Karpas-422 (cell line): ENCODE measurements around the gene LY86. TPM values are rescaled to one million over a fixed set of nuclear protein-coding genes. Genes with fewer than 3 reads are reported as not detected.

Experiments used
- DNase-seq: peaks from one replicate; pipeline ENCODE4 v3.0.0-alpha.2; 2015
- H2AFZ ChIP-seq: fragments of 200-600 bp; sonication (generic); 2 replicates; pipeline ENCODE4 v1.6.1; 2014; ENCODE audit warnings: antibody characterized with exemption, low read length, mixed read lengths
- H3K27ac ChIP-seq: fragments of 200-600 bp; sonication (generic); 2 replicates; pipeline ENCODE4 v1.5.1; 2014; ENCODE audit warnings: mild to moderate bottlenecking, low read length, moderate library complexity
- H3K27me3 ChIP-seq: fragments of 200-600 bp; sonication (generic); 2 replicates; pipeline ENCODE4 v1.6.1; 2014; ENCODE audit warnings: low read length, mixed read lengths
- H3K36me3 ChIP-seq: fragments of 200-600 bp; sonication (generic); 2 replicates; pipeline ENCODE4 v1.6.1; 2014; ENCODE audit warnings: low read length, mixed read lengths; ENCODE audit not compliant: insufficient read depth
- H3K4me1 ChIP-seq: fragments of 200-600 bp; sonication (generic); 2 replicates; pipeline ENCODE4 v1.6.1; 2014; ENCODE audit warnings: mild to moderate bottlenecking, low read length, mixed read lengths
- H3K4me2 ChIP-seq: fragments of 200-600 bp; sonication (generic); 2 replicates; pipeline ENCODE4 v1.6.1; 2014; ENCODE audit warnings: low read length, low read depth, mild to moderate bottlenecking; ENCODE audit not compliant: poor library complexity, severe bottlenecking
- H3K4me3 ChIP-seq: fragments of 200-600 bp; sonication (generic); 2 replicates; pipeline ENCODE4 v1.5.1; 2014; ENCODE audit warnings: mild to moderate bottlenecking, antibody characterized with exemption, low read length, mixed read lengths
- H3K79me2 ChIP-seq: fragments of 200-600 bp; sonication (generic); 2 replicates; pipeline ENCODE4 v1.6.1; 2014; ENCODE audit warnings: mild to moderate bottlenecking, low read length, mixed read lengths
- H3K9ac ChIP-seq: fragments of 200-600 bp; sonication (generic); 2 replicates; pipeline ENCODE4 v1.6.0; 2014; ENCODE audit warnings: low read length
- H3K9me2 ChIP-seq: fragments of 200-600 bp; sonication (generic), shearing (Covaris generic); replicated peaks from 2 replicates; pipeline ENCODE4 v1.6.0; 2014; ENCODE audit warnings: mild to moderate bottlenecking, low read length, moderate library complexity; ENCODE audit not compliant: insufficient read depth
- H3K9me3 ChIP-seq: fragments of 300-700, 200-600 bp; sonication (generic); 2 replicates; pipeline ENCODE4 v1.6.1; 2014; ENCODE audit warnings: low read length, mixed read lengths
- H4K20me1 ChIP-seq: fragments of 200-600 bp; sonication (generic); 2 replicates; pipeline ENCODE4 v1.6.1; 2014; ENCODE audit warnings: mild to moderate bottlenecking, antibody characterized with exemption, low read length, low read depth; ENCODE audit not compliant: insufficient read depth
- total RNA-seq: library from RNA; depleted of rRNA; stranded (reverse); fragments of >200 nt; shearing (Covaris generic); gene quantifications from 2 replicates; pipeline ENCODE4 v1.2.3, GENCODE V29; 2014; ENCODE audit warnings: low replicate concordance

The LY86 gene
- total RNA-seq, 1 experiment from 2014 or later, result 187 TPM

DNA sequence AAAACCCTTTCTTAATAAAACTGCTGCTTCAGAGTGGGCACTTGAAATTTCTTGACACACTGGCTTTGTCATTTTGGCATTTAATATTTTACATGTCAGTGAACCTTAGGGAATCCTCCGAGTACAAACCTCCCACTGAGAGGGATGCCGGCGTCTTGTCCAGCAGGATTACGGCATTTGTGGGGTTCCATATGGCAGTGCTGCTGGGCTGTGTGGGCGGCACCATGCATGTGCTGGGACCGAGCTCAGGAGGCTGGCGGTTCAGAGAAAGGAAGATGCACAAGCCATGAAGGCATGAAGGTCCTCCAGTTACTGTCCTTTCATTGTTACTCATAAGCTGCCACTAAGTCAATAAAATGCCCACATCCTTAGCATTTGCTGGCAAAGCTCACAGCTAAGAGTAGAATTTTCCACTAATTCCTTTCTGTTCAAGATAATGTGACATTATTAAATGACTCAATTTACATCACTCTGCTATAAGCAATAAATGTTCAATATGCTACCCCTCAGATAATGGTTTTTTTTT, 61.4 kb downstream of the LY86 start:
- H3K4me3 ChIP-seq, result no peak overlapping the region
- H3K79me2 ChIP-seq, result no peaks in the 10 kb centered on the region
- H3K36me3 ChIP-seq, result peaks cover 18% of the 10 kb centered on the region; the same call in 1 of the 2 replicates
- H3K27ac ChIP-seq, result no peak overlapping the region
- H3K9me2 ChIP-seq, result no peaks in the 10 kb centered on the region
- no peaks in the 10 kb centered on the region for H3K9me3 ChIP-seq
- H3K4me2 ChIP-seq, result no peak overlapping the region
- H3K9ac ChIP-seq, result no peak overlapping the region
- no peaks in the 10 kb centered on the region for H3K4me1 ChIP-seq
- no peak for DNase-seq
- H2AFZ ChIP-seq, result no peak overlapping the region
- H3K27me3 ChIP-seq, result no peaks in the 10 kb centered on the region
- no peaks in the 10 kb centered on the region for H4K20me1 ChIP-seq

DNA sequence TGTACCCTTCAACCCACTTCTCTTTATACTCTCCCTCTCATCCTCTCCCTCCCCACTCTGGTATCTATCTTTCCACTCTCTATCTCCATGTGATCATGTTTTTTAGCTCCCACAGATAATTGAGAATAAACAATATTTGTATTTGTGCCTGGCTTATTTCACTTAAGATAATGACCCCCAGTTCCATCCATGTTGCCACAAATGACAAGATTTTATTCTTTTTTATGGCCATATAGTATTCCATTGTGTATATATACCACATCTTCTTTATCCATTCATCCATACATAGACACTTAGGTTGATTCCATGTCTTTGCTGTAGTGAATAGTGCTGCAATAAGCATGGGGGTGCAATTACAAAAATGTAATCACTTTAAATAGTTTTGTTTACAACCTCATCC, 62.3 kb downstream of the LY86 start:
- H3K27ac ChIP-seq, result no peak overlapping the region
- H3K4me1 ChIP-seq, result no peaks in the 10 kb centered on the region
- H3K4me2 ChIP-seq, result no peak overlapping the region
- DNase-seq, result no peak
- no peaks in the 10 kb centered on the region for H3K79me2 ChIP-seq
- no peaks in the 10 kb centered on the region for H3K27me3 ChIP-seq
- no peak overlapping the region for H3K9ac ChIP-seq
- H4K20me1 ChIP-seq, result no peaks in the 10 kb centered on the region
- no peak overlapping the region for H2AFZ ChIP-seq
- H3K4me3 ChIP-seq, result no peak overlapping the region
- no peaks in the 10 kb centered on the region for H3K9me3 ChIP-seq
- peaks cover 18% of the 10 kb centered on the region; the same call in 1 of the 2 replicates for H3K36me3 ChIP-seq
- no peaks in the 10 kb centered on the region for H3K9me2 ChIP-seq

DNA sequence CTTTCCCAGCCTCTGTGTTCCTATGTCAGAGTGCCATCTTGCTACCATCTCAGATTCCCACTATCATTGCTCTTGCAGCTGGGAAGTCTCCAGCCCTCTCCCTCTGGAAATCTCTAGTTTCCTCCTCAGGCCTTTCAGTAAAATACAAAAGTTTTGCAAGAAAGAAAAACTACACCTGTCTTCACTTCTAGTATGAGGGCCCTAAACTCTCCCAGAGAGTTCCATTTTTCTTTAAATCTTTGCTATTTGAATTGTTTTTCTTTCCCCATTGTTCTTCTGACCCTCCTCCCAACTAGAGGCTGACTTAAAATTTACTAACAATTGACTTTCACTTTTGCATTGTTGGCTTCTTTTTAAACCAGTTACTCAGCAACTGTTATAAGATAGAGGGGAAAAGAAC, 62.8 kb downstream of the LY86 start:
- no peak overlapping the region for H3K4me2 ChIP-seq

DNA sequence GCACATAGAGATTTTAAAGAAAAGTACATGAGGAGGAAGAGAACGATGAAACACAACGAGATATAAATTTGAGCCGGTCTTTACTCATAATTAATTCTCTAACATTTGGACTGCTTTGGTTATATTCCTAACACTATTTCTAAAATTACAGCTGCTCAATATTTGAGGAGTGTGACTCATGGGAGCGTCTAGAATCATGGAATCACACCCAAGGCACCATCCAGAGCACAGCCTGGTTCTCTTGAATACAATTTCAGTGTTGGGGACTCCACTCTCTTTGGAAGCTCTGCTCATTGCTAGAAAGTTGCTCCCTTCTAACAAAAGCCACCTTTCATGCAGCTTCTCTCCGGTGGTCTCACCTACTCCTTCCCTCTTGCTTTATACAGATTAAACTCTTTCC, 64.4 kb downstream of the LY86 start:
- Histone ChIP-seq H3K4me1 (peaks cover 1% of the 10 kb centered on the region), H3K9me2 (no peaks in the 10 kb centered on the region), H4K20me1 (no peaks in the 10 kb centered on the region), H3K4me3 (no peak overlapping the region), H3K27me3 (no peaks in the 10 kb centered on the region), H3K27ac (no peak overlapping the region), H2AFZ (no peak overlapping the region), H3K4me2 (no peak overlapping the region), H3K9me3 (no peaks in the 10 kb centered on the region), H3K79me2 (no peaks in the 10 kb centered on the region), H3K9ac (no peak overlapping the region), H3K36me3 (peaks cover 13% of the 10 kb centered on the region; the same call in 1 of the 2 replicates)
- no peak for DNase-seq

More for the DNA sequence above, 62.8 kb downstream of the LY86 start:
- Histone ChIP-seq H3K79me2 (no peaks in the 10 kb centered on the region), H3K4me3 (no peak overlapping the region), H3K27me3 (no peaks in the 10 kb centered on the region), H3K36me3 (peaks cover 18% of the 10 kb centered on the region; the same call in 1 of the 2 replicates), H4K20me1 (no peaks in the 10 kb centered on the region), H3K9me2 (no peaks in the 10 kb centered on the region), H3K4me1 (no peaks in the 10 kb centered on the region), H3K9ac (no peak overlapping the region), H2AFZ (no peak overlapping the region), H3K27ac (no peak overlapping the region), H3K9me3 (no peaks in the 10 kb centered on the region)
- no peak for DNase-seq

DNA sequence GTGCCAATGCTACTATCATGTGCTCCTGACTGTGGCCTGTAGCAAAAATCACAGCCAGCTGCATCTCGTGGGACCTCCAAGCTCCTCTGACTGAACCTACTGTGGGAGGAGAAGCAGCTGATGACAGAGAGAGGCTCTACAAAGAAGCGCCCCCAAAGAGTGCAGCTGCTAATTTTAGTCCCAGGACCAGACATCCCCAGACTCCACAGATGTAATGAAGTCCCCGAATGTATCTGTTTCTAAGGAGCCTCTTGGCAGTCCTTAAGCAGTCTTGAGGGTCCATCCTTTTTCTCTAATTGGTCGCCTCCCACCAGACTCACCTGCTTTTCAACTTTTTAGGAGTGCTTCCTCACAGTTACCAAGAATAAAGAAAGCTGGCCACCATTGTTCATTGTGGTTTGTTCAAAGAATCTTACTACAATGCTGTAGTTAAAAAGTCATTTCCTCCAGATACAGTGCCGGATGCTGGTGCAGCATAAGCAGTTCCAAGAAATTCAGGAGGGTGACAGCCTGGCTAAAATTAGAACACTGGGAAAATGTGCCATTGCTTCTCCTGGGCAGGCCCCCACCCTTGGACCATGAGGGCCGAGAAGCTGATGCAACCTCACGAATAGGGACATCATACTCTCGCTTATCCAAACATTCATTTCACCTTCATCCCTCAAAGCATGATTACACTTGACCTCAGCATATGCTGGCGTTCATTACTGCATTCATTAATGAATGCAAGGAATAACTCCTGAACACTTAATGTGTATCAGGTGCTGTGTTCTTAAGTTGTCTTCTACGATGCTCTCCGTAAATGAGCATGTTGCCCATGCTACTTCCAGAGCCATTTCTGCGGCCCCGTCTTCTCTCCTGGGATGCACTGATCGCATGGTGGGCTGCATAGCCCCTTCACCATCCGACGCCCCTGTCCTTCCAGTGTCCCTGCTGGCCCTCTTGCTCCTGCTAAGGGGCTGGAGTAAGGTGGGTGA, 66.4 kb downstream of the LY86 start:
- H3K79me2 ChIP-seq, result no peaks in the 10 kb centered on the region
- DNase-seq, result no peak
- peaks cover 21% of the 10 kb centered on the region for H3K4me1 ChIP-seq
- no peak overlapping the region for H3K4me2 ChIP-seq
- no peak overlapping the region for H2AFZ ChIP-seq
- no peaks in the 10 kb centered on the region for H3K9me2 ChIP-seq
- H3K9me3 ChIP-seq, result no peaks in the 10 kb centered on the region
- no peak overlapping the region for H3K9ac ChIP-seq
- H3K36me3 ChIP-seq, result peaks cover 5% of the 10 kb centered on the region; the same call in 1 of the 2 replicates
- H3K27me3 ChIP-seq, result no peaks in the 10 kb centered on the region
- H3K4me3 ChIP-seq, result no peak overlapping the region
- H4K20me1 ChIP-seq, result no peaks in the 10 kb centered on the region
- H3K27ac ChIP-seq, result no peak overlapping the region

DNA sequence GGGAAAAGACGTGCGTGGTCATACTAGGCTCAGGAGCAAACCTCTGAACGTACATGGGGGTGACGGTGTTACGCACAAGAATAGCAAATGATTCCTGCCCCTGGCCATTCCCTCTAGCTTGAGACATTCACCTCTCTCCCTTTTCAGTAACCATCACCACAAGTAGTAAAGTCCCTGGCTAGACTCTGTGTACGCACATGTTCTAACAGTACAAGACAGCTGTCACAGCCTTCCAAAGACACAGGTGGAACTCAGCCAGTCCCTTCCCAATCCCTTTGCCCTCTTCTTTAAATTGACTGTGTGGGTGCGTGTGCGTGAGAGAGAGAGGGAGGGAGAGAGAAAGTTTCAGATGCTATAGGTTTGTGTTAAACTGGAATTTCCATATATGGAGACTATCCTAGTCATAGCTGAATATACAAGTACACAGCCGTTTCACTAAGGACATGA, 67.3 kb downstream of the LY86 start:
- H3K4me2 ChIP-seq, result no peak overlapping the region
- no peaks in the 10 kb centered on the region for H3K9me2 ChIP-seq
- peaks cover under 1% of the 10 kb centered on the region; the same call in 1 of the 2 replicates for H3K36me3 ChIP-seq
- no peak overlapping the region for H3K27ac ChIP-seq
- H3K79me2 ChIP-seq, result no peaks in the 10 kb centered on the region
- peaks cover 24% of the 10 kb centered on the region for H3K4me1 ChIP-seq
- H3K9ac ChIP-seq, result no peak overlapping the region
- no peak for DNase-seq
- H3K27me3 ChIP-seq, result no peaks in the 10 kb centered on the region
- no peaks in the 10 kb centered on the region for H3K9me3 ChIP-seq
- no peak overlapping the region for H2AFZ ChIP-seq
- H4K20me1 ChIP-seq, result no peaks in the 10 kb centered on the region
- H3K4me3 ChIP-seq, result no peak overlapping the region

DNA sequence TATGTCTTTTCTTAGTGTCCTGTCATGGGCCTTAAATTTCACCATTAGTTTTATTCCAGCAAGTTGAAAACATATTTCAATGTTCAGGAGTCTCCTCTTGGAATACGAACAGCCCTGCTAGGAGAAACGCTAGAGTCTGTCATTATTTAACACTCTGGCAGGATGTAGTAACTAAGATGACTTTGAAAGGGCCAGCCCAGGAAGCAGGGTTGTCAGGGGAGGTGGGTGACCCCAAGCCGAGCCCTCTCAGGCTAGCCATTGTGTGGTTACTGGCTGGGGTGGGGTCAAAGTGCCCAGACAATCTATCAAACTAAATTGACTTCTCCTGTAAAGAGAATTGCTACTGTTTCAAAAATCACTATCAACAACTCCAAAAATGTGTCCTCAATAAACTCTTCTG, 67.8 kb downstream of the LY86 start:
- H3K27ac ChIP-seq, result no peak overlapping the region
- no peaks in the 10 kb centered on the region for H3K79me2 ChIP-seq
- H3K4me2 ChIP-seq, result no peak overlapping the region
- H3K4me1 ChIP-seq, result peaks cover 24% of the 10 kb centered on the region
- H3K27me3 ChIP-seq, result no peaks in the 10 kb centered on the region
- no peaks in the 10 kb centered on the region for H3K36me3 ChIP-seq
- no peaks in the 10 kb centered on the region for H3K9me3 ChIP-seq
- DNase-seq, result no peak
- no peak overlapping the region for H3K4me3 ChIP-seq
- no peaks in the 10 kb centered on the region for H3K9me2 ChIP-seq
- H4K20me1 ChIP-seq, result no peaks in the 10 kb centered on the region
- no peak overlapping the region for H3K9ac ChIP-seq
- no peak overlapping the region for H2AFZ ChIP-seq

DNA sequence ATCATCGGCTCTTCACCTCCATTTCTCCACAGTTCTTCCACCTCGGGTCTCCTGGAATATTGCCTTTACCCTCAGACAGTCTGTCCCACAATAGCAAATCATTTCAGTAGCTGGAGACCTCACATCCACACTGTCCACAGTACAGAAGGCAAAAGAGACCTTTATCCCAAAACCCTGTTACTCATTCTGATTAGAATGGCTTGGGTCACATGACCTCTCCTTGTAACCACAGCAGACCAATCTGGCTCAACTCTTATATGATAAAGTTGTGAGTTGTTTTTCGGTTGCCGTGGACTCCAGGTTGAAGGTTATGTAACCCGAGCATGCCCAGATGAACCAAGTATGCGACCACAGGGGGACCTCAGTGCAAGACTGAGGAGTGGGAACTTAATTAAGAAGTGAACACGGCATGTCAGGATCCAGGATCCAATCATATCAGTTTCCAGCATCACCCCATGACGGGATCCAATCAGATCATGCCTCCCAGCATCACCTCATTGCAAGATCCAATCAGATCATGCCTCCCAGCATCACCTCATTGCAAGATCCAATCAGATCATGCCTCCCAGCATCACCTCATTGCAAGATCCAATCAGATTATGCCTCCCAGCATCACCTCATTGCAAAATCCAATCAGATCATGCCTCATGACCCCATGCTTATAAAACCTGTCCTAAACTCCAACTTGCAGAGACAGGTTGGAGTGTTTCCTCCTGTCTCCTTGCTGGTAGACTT, 68.7 kb downstream of the LY86 start:
- H3K27me3 ChIP-seq, result no peaks in the 10 kb centered on the region
- H2AFZ ChIP-seq, result no peak overlapping the region
- peak overlapping the region; percentile 91 for H3K27ac ChIP-seq

More for the DNA sequence above, 68.7 kb downstream of the LY86 start:
- DNase-seq, result no peak
- no peak overlapping the region for H3K4me3 ChIP-seq
- H3K9me3 ChIP-seq, result no peaks in the 10 kb centered on the region
- no peaks in the 10 kb centered on the region for H3K9me2 ChIP-seq
- no peaks in the 10 kb centered on the region for H3K79me2 ChIP-seq
- no peak overlapping the region for H3K4me2 ChIP-seq
- H4K20me1 ChIP-seq, result no peaks in the 10 kb centered on the region
- H3K36me3 ChIP-seq, result no peaks in the 10 kb centered on the region
- no peak overlapping the region for H3K9ac ChIP-seq
- H3K4me1 ChIP-seq, result peaks cover 24% of the 10 kb centered on the region
